Stimulated activated naive CD8-positive, alpha-beta T cell treated with anti-CD3 and anti-CD28 coated beads, Interleukin-15, Interleukin-2, amounts not matched to agents 100 U/mL and 50 U/mL, for 24 hours (primary cell): ENCODE results near the gene HOXD12.
A peak's percentile ranks its signal among the peaks of the same experiment; 100 is the strongest.

Source experiments
- ATAC-seq: fragments of 150-1000 bp; cut with Tn5 transposase; one replicate; pipeline ENCODE4 v1.10.0; 2021
- DNase-seq: peaks from one replicate; pipeline ENCODE4 v3.0.0; 2021

HOXD12 gene

DNA sequence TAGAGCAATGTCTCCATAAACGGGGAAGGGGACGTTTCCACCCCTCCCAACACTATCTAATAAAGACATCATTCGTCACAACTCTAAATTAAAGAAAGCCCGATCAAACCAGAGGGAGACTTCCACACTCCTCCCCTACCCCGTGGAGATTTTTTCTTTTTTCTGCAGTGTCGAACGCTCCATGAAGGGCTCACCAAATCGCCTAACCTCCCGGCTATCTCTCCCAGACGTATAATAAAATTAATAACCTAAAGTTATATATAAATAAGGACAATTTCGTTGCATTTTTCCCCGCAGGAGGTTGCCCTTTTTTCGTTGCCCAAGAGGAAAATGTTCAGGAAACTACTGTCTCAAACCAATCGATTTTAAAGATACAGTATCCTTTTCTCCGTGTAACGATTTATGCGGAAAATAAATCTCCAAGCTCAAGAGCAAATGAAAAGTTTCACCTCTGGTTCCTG, 18.2 kb upstream of the HOXD12 start:
- ATAC-seq (no peak), DNase-seq (no peak)

- DNase-seq (no peak), ATAC-seq (no peak)
These were observed 17.6 kb upstream of the HOXD12 start for GRCh38 chr2:176081837-176082524.

GRCh38 chr2:176082525-176082823, 17.1 kb upstream of the HOXD12 start:
- DNase-seq (no peak), ATAC-seq (no peak)

DNA sequence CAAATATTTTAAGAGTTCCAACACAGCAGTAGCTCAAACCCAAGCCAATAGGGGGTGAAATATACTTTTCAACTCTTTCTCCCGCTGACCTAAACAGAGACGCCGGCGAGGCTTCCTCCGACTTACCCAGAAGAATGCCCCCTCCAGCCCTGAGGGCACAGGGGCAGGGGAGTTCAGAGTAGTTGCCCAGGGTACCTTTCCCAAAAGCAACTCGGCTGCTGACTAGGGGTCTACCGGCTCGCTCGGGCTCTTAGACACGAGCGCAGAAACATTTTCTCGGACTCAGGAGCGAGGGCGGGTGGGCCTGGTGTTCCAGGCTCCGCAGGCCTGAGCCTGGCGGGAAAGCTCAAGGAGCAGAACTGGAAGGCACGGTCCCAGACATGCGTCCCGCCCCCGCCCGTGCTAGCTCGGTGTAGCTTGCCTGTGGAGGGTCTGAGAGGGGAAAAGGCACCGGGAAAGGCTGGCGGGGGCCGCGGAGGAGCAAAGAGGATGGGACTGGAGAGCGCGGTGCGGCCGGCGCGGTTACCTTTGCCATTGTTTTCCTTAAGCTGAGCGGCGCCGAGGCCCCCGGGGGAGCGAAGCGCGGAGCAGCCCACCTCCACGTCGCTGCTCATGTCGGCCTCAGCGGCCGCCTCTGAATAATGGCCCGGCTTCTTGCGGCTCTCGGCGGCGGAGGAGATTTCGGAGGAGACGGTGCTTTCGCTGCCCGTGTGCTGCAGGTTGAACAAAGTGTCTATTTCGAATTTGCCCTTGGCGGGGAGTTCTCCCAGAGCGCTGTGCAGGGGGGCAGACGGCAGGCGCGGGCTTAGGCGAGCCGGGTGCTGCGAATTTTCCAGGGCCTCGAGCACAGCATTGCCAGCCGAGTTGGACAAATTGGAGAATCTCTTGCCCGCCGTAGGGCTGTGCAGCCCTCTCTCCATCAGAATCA, 16.5 kb upstream of the HOXD12 start:
- DNase-seq (no peak), ATAC-seq (no peak)

DNA sequence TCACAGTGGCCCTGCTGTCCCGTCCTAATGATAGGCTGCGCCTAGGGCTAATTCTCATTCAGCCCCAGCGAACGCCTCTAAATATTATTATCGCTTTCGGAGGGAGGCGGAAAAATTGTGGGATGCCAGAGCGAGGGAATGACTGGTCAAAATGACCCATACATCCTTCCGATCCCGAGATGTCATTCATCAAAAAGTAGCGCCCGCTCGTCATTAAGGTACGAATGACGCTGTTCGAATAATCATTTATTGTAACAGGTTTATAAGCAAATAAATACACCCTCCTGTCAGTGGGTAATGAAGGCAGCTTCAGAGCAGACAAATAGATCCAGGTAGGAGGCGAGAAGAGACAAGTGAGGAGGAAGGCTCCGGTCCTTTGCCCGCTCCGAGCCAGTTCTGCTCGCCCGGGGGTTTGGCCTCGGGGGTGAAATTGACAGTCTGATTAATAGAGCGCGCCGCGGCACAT, 15.8 kb upstream of the HOXD12 start, which contains the start of gene EVX2:
EVX2 (minus strand) TSS at position 167 of the 466 bp plus-strand sequence. CDS start 186 bp downstream, outside the sequence.
- DNase-seq (no peak), ATAC-seq (no peak)

- no peak for ATAC-seq
- no peak for DNase-seq
These were observed 14.9 kb upstream of the HOXD12 start for GRCh38 chr2:176084611-176085119.

- DNase-seq (no peak), ATAC-seq (no peak)
These were observed 14.3 kb upstream of the HOXD12 start for GRCh38 chr2:176085120-176085788.

GRCh38 chr2:176085861-176086771, 13.5 kb upstream of the HOXD12 start:
- no peak for DNase-seq
- no peak for ATAC-seq

GRCh38 chr2:176087330-176088047, 12.1 kb upstream of the HOXD12 start:
- DNase-seq (no peak), ATAC-seq (no peak)

GRCh38 chr2:176088048-176088936, 11.3 kb upstream of the HOXD12 start:
- DNase-seq (no peak), ATAC-seq (peak; percentile 34)

GRCh38 chr2:176088937-176089842, 10.4 kb upstream of the HOXD12 start:
- DNase-seq: no peak
- no peak for ATAC-seq

DNA sequence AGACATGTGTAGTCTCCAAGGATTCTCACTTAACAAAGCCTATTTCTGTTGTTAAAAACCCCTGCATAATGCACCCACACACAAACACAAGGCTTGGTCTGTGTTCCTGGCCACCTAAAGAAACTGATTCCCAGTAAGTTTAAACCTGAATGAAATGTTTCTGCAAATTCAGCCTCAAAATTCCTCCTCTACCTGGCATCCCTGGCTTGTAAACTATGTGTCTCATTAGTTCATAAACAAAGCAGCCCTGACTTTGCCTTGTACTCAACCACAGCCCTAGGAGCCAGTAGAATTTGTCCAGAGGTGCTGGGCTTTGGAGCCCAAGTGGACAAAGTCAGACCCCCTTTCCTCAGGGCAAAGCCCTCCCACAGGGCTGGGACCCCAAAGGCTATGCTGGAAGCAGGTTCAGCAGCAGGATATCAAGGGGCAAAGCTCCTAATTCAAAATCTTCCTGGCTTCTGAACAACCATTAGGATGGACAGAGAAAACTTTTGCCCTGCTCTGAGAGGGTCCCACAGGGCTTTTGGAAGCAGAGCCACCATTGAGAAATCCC, 9.7 kb upstream of the HOXD12 start:
- ATAC-seq (no peak), DNase-seq (no peak)

- ATAC-seq (no peak), DNase-seq (no peak)
These were observed 8.7 kb upstream of the HOXD12 start for GRCh38 chr2:176090862-176091261.

GRCh38 chr2:176091329-176092258, 8.0 kb upstream of the HOXD12 start:
- ATAC-seq (no peak), DNase-seq (no peak)

GRCh38 chr2:176092270-176093144, 7.1 kb upstream of the HOXD12 start, which contains the start of gene HOXD13:
Gene HOXD13, plus strand, starts transcription at chr2:176092721. Its CDS starts 170 bp downstream, at chr2:176092891.
- ATAC-seq (no peak), DNase-seq (no peak)
